H1 (cell line): Measurements from ENCODE around the gene DAND5. TPM values are rescaled to one million over a fixed set of nuclear protein-coding genes. Genes with fewer than 3 reads are reported as not detected.
A peak's percentile ranks its signal among the peaks of the same experiment; 100 is the strongest.

ENCODE experiments used
- ASH2L ChIP-seq: fragments of 200-600, 300-600 bp; sonication (generic); IDR thresholded peaks from one replicate; pipeline ENCODE4 v1.7.1; 2017; ENCODE audit warnings: low read length
- BACH1 ChIP-seq: IDR thresholded peaks from 2 replicates; pipeline ENCODE4 v1.6.1; 2012; ENCODE audit warnings: low read length, improper control_type of control experiment
- CBX8 ChIP-seq: fragments of 300-800, 300-1000 bp; sonication (generic); IDR thresholded peaks from 2 replicates; pipeline ENCODE4 v1.7.1; 2016; ENCODE audit warnings: low read depth, low read length, borderline replicate concordance
- FOSL1 ChIP-seq: IDR thresholded peaks from 2 replicates; pipeline ENCODE4 v1.6.1; 2011; ENCODE audit warnings: mild to moderate bottlenecking, low read depth, low read length, moderate library complexity; ENCODE audit not compliant: insufficient read depth
- NRF1 ChIP-seq: IDR thresholded peaks from 2 replicates; pipeline ENCODE4 v1.6.1; 2011; ENCODE audit warnings: mild to moderate bottlenecking, low read depth, low read length, improper control_type of control experiment
- POU5F1 ChIP-seq: IDR thresholded peaks from 2 replicates; pipeline ENCODE4 v1.6.1; 2011; ENCODE audit warnings: low read depth, mild to moderate bottlenecking, low read length, moderate library complexity
- SP1 ChIP-seq: IDR thresholded peaks from 2 replicates; pipeline ENCODE4 v1.6.1; 2011; ENCODE audit warnings: low read depth, low read length
- SP2 ChIP-seq: IDR thresholded peaks from 2 replicates; pipeline ENCODE4 v1.6.1; 2012; ENCODE audit warnings: mild to moderate bottlenecking, low read length, inconsistent platforms
- TAF1 ChIP-seq: IDR thresholded peaks from 2 replicates; pipeline ENCODE4 v1.6.1; 2011; ENCODE audit warnings: mild to moderate bottlenecking, low read depth, low read length
- TCF12 ChIP-seq: IDR thresholded peaks from 2 replicates; pipeline ENCODE4 v1.6.1; 2011; ENCODE audit warnings: low read depth, mild to moderate bottlenecking, low read length
- YY1 ChIP-seq: IDR thresholded peaks from 2 replicates; pipeline ENCODE4 v1.6.1; 2011; ENCODE audit warnings: low read depth, mild to moderate bottlenecking, low read length
- polyA plus RNA-seq, 7 experiments: library from polyadenylated mRNA; depleted of rRNA in 3 of 7; stranded (reverse) in 5 of 7; unstranded in 2 of 7; fragments of >200 nt in 5 of 7; fragments of 200-250 nt in 2 of 7; gene quantifications; 1 replicate in 5 of 7; 2 replicates in 1 of 7; 4 replicates in 1 of 7; pipeline versions ENCODE4 v1.2.1 to v1.2.3, GENCODE V29; 2011 to 2013; ENCODE audit warnings: missing spikeins in 2 of 7, mixed read lengths in 2 of 7
- total RNA-seq: library from RNA; stranded (reverse); fragmentation: NEBNext Ultra II Directional; extraction: Animal tissue kit (Norgen Biotek cat#: 25700); gene quantifications from 2 replicates; pipeline ENCODE4 v1.2.1, GENCODE V29; 2021
- TF ChIP-seq, protein P1 (sequence below): fragments of 300-600 bp; sonication (generic); IDR thresholded peaks from 2 replicates; pipeline ENCODE4 v1.7.1; 2012; ENCODE audit warnings: low read length, moderate library complexity, mild to moderate bottlenecking, inconsistent platforms; ENCODE audit not compliant: insufficient replicate concordance

Gene DAND5
- total and polyA plus RNA-seq, 2 of the 8 experiments (the other 6 are each of a cell fraction or from before 2014, with no cell fraction given): 0.14 to 0.17 TPM

DNA sequence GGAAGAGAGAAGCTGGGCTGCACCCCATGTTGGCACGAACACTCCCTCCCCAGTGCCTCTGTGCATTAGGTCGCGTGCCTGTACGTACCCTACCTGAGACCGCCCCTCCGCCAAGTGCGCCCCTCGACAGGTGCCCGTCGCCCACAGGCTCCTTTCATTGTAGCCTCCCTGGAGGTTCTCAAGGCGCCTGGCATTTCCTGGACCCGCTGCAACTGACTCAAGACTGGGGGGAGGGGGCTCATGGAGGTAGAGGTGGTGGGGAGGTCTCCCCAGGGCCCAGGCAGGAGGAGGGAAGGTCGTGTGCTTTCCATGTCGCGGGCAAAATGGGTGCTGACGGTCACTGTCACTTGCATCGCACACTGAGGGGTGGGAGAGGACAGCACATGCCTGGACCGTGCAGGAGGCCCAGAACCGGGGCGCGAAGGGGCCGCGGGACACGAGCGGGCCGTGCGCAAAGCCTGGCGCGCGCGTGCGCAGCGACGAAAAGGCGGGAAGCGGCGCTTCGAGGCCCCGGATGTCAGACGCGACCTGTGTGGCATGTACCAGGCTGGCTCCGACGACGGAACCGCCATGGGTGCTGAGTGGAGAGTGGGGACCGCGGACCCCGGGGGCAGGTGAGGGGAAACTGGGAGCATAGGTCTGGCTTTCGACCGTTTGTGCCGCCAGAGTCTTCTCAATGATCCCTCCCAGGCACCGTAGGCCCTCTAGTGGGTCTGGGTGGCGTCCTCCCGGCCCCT, 42.4 kb downstream of the DAND5 start (continued):
- TF ChIP-seq, protein P1, sequence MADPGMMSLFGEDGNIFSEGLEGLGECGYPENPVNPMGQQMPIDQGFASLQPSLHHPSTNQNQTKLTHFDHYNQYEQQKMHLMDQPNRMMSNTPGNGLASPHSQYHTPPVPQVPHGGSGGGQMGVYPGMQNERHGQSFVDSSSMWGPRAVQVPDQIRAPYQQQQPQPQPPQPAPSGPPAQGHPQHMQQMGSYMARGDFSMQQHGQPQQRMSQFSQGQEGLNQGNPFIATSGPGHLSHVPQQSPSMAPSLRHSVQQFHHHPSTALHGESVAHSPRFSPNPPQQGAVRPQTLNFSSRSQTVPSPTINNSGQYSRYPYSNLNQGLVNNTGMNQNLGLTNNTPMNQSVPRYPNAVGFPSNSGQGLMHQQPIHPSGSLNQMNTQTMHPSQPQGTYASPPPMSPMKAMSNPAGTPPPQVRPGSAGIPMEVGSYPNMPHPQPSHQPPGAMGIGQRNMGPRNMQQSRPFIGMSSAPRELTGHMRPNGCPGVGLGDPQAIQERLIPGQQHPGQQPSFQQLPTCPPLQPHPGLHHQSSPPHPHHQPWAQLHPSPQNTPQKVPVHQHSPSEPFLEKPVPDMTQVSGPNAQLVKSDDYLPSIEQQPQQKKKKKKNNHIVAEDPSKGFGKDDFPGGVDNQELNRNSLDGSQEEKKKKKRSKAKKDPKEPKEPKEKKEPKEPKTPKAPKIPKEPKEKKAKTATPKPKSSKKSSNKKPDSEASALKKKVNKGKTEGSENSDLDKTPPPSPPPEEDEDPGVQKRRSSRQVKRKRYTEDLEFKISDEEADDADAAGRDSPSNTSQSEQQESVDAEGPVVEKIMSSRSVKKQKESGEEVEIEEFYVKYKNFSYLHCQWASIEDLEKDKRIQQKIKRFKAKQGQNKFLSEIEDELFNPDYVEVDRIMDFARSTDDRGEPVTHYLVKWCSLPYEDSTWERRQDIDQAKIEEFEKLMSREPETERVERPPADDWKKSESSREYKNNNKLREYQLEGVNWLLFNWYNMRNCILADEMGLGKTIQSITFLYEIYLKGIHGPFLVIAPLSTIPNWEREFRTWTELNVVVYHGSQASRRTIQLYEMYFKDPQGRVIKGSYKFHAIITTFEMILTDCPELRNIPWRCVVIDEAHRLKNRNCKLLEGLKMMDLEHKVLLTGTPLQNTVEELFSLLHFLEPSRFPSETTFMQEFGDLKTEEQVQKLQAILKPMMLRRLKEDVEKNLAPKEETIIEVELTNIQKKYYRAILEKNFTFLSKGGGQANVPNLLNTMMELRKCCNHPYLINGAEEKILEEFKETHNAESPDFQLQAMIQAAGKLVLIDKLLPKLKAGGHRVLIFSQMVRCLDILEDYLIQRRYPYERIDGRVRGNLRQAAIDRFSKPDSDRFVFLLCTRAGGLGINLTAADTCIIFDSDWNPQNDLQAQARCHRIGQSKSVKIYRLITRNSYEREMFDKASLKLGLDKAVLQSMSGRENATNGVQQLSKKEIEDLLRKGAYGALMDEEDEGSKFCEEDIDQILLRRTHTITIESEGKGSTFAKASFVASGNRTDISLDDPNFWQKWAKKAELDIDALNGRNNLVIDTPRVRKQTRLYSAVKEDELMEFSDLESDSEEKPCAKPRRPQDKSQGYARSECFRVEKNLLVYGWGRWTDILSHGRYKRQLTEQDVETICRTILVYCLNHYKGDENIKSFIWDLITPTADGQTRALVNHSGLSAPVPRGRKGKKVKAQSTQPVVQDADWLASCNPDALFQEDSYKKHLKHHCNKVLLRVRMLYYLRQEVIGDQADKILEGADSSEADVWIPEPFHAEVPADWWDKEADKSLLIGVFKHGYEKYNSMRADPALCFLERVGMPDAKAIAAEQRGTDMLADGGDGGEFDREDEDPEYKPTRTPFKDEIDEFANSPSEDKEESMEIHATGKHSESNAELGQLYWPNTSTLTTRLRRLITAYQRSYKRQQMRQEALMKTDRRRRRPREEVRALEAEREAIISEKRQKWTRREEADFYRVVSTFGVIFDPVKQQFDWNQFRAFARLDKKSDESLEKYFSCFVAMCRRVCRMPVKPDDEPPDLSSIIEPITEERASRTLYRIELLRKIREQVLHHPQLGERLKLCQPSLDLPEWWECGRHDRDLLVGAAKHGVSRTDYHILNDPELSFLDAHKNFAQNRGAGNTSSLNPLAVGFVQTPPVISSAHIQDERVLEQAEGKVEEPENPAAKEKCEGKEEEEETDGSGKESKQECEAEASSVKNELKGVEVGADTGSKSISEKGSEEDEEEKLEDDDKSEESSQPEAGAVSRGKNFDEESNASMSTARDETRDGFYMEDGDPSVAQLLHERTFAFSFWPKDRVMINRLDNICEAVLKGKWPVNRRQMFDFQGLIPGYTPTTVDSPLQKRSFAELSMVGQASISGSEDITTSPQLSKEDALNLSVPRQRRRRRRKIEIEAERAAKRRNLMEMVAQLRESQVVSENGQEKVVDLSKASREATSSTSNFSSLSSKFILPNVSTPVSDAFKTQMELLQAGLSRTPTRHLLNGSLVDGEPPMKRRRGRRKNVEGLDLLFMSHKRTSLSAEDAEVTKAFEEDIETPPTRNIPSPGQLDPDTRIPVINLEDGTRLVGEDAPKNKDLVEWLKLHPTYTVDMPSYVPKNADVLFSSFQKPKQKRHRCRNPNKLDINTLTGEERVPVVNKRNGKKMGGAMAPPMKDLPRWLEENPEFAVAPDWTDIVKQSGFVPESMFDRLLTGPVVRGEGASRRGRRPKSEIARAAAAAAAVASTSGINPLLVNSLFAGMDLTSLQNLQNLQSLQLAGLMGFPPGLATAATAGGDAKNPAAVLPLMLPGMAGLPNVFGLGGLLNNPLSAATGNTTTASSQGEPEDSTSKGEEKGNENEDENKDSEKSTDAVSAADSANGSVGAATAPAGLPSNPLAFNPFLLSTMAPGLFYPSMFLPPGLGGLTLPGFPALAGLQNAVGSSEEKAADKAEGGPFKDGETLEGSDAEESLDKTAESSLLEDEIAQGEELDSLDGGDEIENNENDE: no peak
- TF ChIP-seq POU5F1 (no peak), TAF1 (no peak), FOSL1 (no peak), SP1 (no peak), YY1 (no peak), SP2 (no peak), ASH2L (no peak), TCF12 (no peak), CBX8 (no peak), BACH1 (no peak), NRF1 (peak; percentile 63)
